ENCODE data around the gene LEKR1. TPM values are rescaled to one million over a fixed set of nuclear protein-coding genes. Genes with fewer than 3 reads are reported as not detected.
A peak's percentile ranks its signal among the peaks of the same experiment; 100 is the strongest.

Gene LEKR1
- total RNA-seq, 2 experiments from 2014 or later: 1.4 to 1.6 TPM

GRCh38 chr3:156826896-156827882 is 1.0 kb downstream of the LEKR1 start:
- Mint-ChIP-seq H3K9me3 (no peaks in the 10 kb centered on the region), H3K36me3 (ENCODE audit: low read depth) (peaks cover 13% of the 10 kb centered on the region), H3K27ac (peak overlapping the region; percentile 86), H3K27me3 (no peaks in the 10 kb centered on the region), H3K4me1 (peaks cover 35% of the 10 kb centered on the region), H3K4me3 (peak overlapping the region; percentile 80)
- ChIA-PET POLR2A (interaction anchor here (1.0 to 2.3 kb wide), 4 partner anchors 10 to 333 kb away, joined by 3 to 25 read pairs (median 4); partner anchors contain the start of gene CCNL1), CTCF (no interaction called here)
- DNase-seq: no peak

GRCh38 chr3:156831006-156831405 is 4.9 kb downstream of the LEKR1 start:
- POLR2A ChIA-PET: no interaction called here
- no peak for DNase-seq
- Mint-ChIP-seq H3K36me3 (ENCODE audit: low read depth) (peaks cover 12% of the 10 kb centered on the region), H3K4me1 (peaks cover 13% of the 10 kb centered on the region), H3K9me3 (no peaks in the 10 kb centered on the region), H3K4me3 (no peak overlapping the region), H3K27ac (no peak overlapping the region), H3K27me3 (no peaks in the 10 kb centered on the region)
- CTCF ChIA-PET: interaction anchor here (1.0 kb wide), 1 partner anchor 33 kb away, joined by 3 read pairs; no protein-coding TSS in a partner anchor

GRCh38 chr3:156834435-156834834 is 8.3 kb downstream of the LEKR1 start:
- peaks cover 10% of the 10 kb centered on the region for H3K36me3 Mint-ChIP-seq (ENCODE audit: low read depth)
- CTCF ChIA-PET: no interaction called here
- H3K4me3 Mint-ChIP-seq: no peak overlapping the region
- H3K4me1 Mint-ChIP-seq: peaks cover 2% of the 10 kb centered on the region
- DNase-seq: no peak
- POLR2A ChIA-PET: interaction anchor here (1.4 to 1.5 kb wide), 2 partner anchors 9 to 17 kb away, joined by 3 read pairs; partner anchors contain the start of gene LEKR1
- no peaks in the 10 kb centered on the region for H3K27me3 Mint-ChIP-seq
- H3K9me3 Mint-ChIP-seq: no peaks in the 10 kb centered on the region
- H3K27ac Mint-ChIP-seq: no peak overlapping the region

GRCh38 chr3:156834962-156835535 is 8.9 kb downstream of the LEKR1 start:
- peaks cover 2% of the 10 kb centered on the region for H3K4me1 Mint-ChIP-seq
- H3K4me3 Mint-ChIP-seq: no peak overlapping the region
- no peaks in the 10 kb centered on the region for H3K27me3 Mint-ChIP-seq
- H3K36me3 Mint-ChIP-seq (ENCODE audit: low read depth): peaks cover 10% of the 10 kb centered on the region
- POLR2A ChIA-PET: interaction anchor here (1.4 to 1.5 kb wide), 2 partner anchors 9 to 17 kb away, joined by 3 read pairs; partner anchors contain the start of gene LEKR1
- H3K9me3 Mint-ChIP-seq: no peaks in the 10 kb centered on the region
- DNase-seq: no peak
- H3K27ac Mint-ChIP-seq: no peak overlapping the region
- CTCF ChIA-PET: no interaction called here

GRCh38 chr3:156836701-156837100 is 10.5 kb downstream of the LEKR1 start:
- CTCF ChIA-PET: interaction anchor here (1.2 kb wide), 1 partner anchor 327 kb away, joined by 3 read pairs; no protein-coding TSS in a partner anchor
- POLR2A ChIA-PET: no interaction called here
- H3K27ac Mint-ChIP-seq: no peak overlapping the region
- H3K36me3 Mint-ChIP-seq (ENCODE audit: low read depth): peaks cover 2% of the 10 kb centered on the region
- no peaks in the 10 kb centered on the region for H3K27me3 Mint-ChIP-seq
- no peak overlapping the region for H3K4me3 Mint-ChIP-seq
- no peak for DNase-seq
- peaks cover 2% of the 10 kb centered on the region for H3K4me1 Mint-ChIP-seq
- H3K9me3 Mint-ChIP-seq: no peaks in the 10 kb centered on the region

GRCh38 chr3:156837115-156837514 is 11.0 kb downstream of the LEKR1 start:
- CTCF ChIA-PET: interaction anchor here (1.2 kb wide), 1 partner anchor 327 kb away, joined by 3 read pairs; no protein-coding TSS in a partner anchor
- no peaks in the 10 kb centered on the region for H3K9me3 Mint-ChIP-seq
- no peak for DNase-seq
- POLR2A ChIA-PET: no interaction called here
- H3K27ac Mint-ChIP-seq: no peak overlapping the region
- H3K27me3 Mint-ChIP-seq: no peaks in the 10 kb centered on the region
- no peak overlapping the region for H3K4me3 Mint-ChIP-seq
- H3K36me3 Mint-ChIP-seq (ENCODE audit: low read depth): no peaks in the 10 kb centered on the region
- H3K4me1 Mint-ChIP-seq: peaks cover 2% of the 10 kb centered on the region

GRCh38 chr3:156838035-156838434 is 11.9 kb downstream of the LEKR1 start:
- Mint-ChIP-seq H3K27ac (no peak overlapping the region), H3K9me3 (no peaks in the 10 kb centered on the region), H3K27me3 (no peaks in the 10 kb centered on the region), H3K36me3 (ENCODE audit: low read depth) (no peaks in the 10 kb centered on the region), H3K4me1 (peaks cover 2% of the 10 kb centered on the region), H3K4me3 (no peak overlapping the region)
- DNase-seq: no peak
- ChIA-PET POLR2A (no interaction called here), CTCF (no interaction called here)

- ChIA-PET POLR2A (no interaction called here), CTCF (interaction anchor here (0.6 kb wide), 1 partner anchor 1255 kb away, joined by 6 read pairs; no protein-coding TSS in a partner anchor)
- H3K36me3 Mint-ChIP-seq (ENCODE audit: low read depth): no peaks in the 10 kb centered on the region
These were observed 14.9 kb downstream of the LEKR1 start for GRCh38 chr3:156840826-156841689.

GRCh38 chr3:156843071-156843808 is 17.1 kb downstream of the LEKR1 start:
- POLR2A ChIA-PET: no interaction called here
- CTCF ChIA-PET: no interaction called here
- H3K4me1 Mint-ChIP-seq: no peaks in the 10 kb centered on the region

More at GRCh38 chr3:156840826-156841689, 14.9 kb downstream of the LEKR1 start:
- Mint-ChIP-seq H3K4me3 (no peak overlapping the region), H3K27me3 (peaks cover 2% of the 10 kb centered on the region), H3K4me1 (no peaks in the 10 kb centered on the region), H3K27ac (no peak overlapping the region), H3K9me3 (no peaks in the 10 kb centered on the region)
- no peak for DNase-seq

GRCh38 chr3:156847752-156848448 is 21.7 kb downstream of the LEKR1 start:
- DNase-seq: no peak
- Mint-ChIP-seq H3K4me3 (no peak overlapping the region), H3K27ac (no peak overlapping the region), H3K36me3 (ENCODE audit: low read depth) (no peaks in the 10 kb centered on the region), H3K27me3 (peaks cover 3% of the 10 kb centered on the region), H3K9me3 (no peaks in the 10 kb centered on the region), H3K4me1 (no peaks in the 10 kb centered on the region)
- POLR2A ChIA-PET: no interaction called here
- CTCF ChIA-PET: no interaction called here

More at GRCh38 chr3:156843071-156843808, 17.1 kb downstream of the LEKR1 start:
- Mint-ChIP-seq H3K27ac (no peak overlapping the region), H3K4me3 (no peak overlapping the region), H3K36me3 (ENCODE audit: low read depth) (no peaks in the 10 kb centered on the region), H3K9me3 (no peaks in the 10 kb centered on the region), H3K27me3 (peaks cover 2% of the 10 kb centered on the region)
- no peak for DNase-seq

- no peaks in the 10 kb centered on the region for H3K36me3 Mint-ChIP-seq (ENCODE audit: low read depth)
- H3K27me3 Mint-ChIP-seq: no peaks in the 10 kb centered on the region
- CTCF ChIA-PET: no interaction called here
- POLR2A ChIA-PET: no interaction called here
- H3K4me3 Mint-ChIP-seq: no peak overlapping the region
- no peaks in the 10 kb centered on the region for H3K4me1 Mint-ChIP-seq
- H3K27ac Mint-ChIP-seq: no peak overlapping the region
- DNase-seq: no peak
- H3K9me3 Mint-ChIP-seq: no peaks in the 10 kb centered on the region
These were observed 33.4 kb downstream of the LEKR1 start for GRCh38 chr3:156859578-156859977.

- H3K27ac Mint-ChIP-seq: no peak overlapping the region
- no peak for DNase-seq
- H3K27me3 Mint-ChIP-seq: no peaks in the 10 kb centered on the region
- no peaks in the 10 kb centered on the region for H3K9me3 Mint-ChIP-seq
- no peak overlapping the region for H3K4me3 Mint-ChIP-seq
- H3K4me1 Mint-ChIP-seq: no peaks in the 10 kb centered on the region
- no peaks in the 10 kb centered on the region for H3K36me3 Mint-ChIP-seq (ENCODE audit: low read depth)
- ChIA-PET POLR2A (no interaction called here), CTCF (no interaction called here)
These were observed 34.7 kb downstream of the LEKR1 start for GRCh38 chr3:156860873-156861272.

All from activated CD4-positive, alpha-beta memory T cell treated with anti-CD3 and anti-CD28 coated beads, Interleukin-2, amount 10 ng/mL, durations not matched to agents 7 days and 5 days (primary cell).